SJCRH30 (cell line): ENCODE data around the gene OR1K1. TPM values are rescaled to one million over a fixed set of nuclear protein-coding genes. Genes with fewer than 3 reads are reported as not detected.

Experiments
- total RNA-seq: library from RNA; depleted of rRNA; stranded (reverse); fragments of >200 nt; shearing (Covaris generic); gene quantifications from 2 replicates; pipeline ENCODE4 v1.2.3, GENCODE V29; 2014; rRNA removed

OR1K1 gene
- total RNA-seq, 1 experiment from 2014 or later, result not detected

Other genes with a start within 250 kb of the OR1K1 start
- not detected in 2 replicates for gene OR1N2, start 247.0 kb upstream of the OR1K1 start, total RNA-seq
- gene OR1L8, start 216.7 kb upstream of the OR1K1 start, total RNA-seq, result not detected in 2 replicates
- not detected in 2 replicates for gene OR1Q1, start 185.4 kb upstream of the OR1K1 start, total RNA-seq
- gene OR1B1, start 142.5 kb upstream of the OR1K1 start, total RNA-seq, result not detected in 2 replicates
- gene OR1L1, start 138.4 kb upstream of the OR1K1 start, total RNA-seq, result not detected in 2 replicates
- not detected in 2 replicates for gene OR1L3, start 125.0 kb upstream of the OR1K1 start, total RNA-seq
- not detected in 2 replicates for gene OR1L4, start 76.1 kb upstream of the OR1K1 start, total RNA-seq
- not detected in 2 replicates for gene OR1L6, start 57.8 kb upstream of the OR1K1 start, total RNA-seq
- not detected in 2 replicates for gene OR5C1, start 11.2 kb upstream of the OR1K1 start, total RNA-seq
- gene PDCL, start 28.5 kb downstream of the OR1K1 start, total RNA-seq, result 39.0 and 45.6 TPM in 2 replicates
- gene RC3H2, start 105.2 kb downstream of the OR1K1 start, total RNA-seq, result 84.7 and 91.0 TPM in 2 replicates
- 26.2 and 27.0 TPM in 2 replicates for gene ZBTB6, start 113.2 kb downstream of the OR1K1 start, total RNA-seq
- gene ZBTB26, start 131.4 kb downstream of the OR1K1 start, total RNA-seq, result 10.0 and 12.4 TPM in 2 replicates
- 52.9 and 57.4 TPM in 2 replicates for gene RABGAP1, start 140.9 kb downstream of the OR1K1 start, total RNA-seq
- gene GPR21, start 233.5 kb downstream of the OR1K1 start, total RNA-seq, result 0.68 and 1.7 TPM in 2 replicates